Middle frontal gyrus (tissue), 1 donor: ENCODE data around the gene GPN1.
"Not testable (repeated sequence)": the region's sequence is repeated elsewhere in the genome, so short reads cannot be mapped to it uniquely, and the experiment has no call there.

ENCODE experiments used
- DNase-seq: peaks from one replicate; pipeline ENCODE4 v3.0.0-alpha.2; 2015; ENCODE audit warnings: low spot score; ENCODE audit errors: extremely low spot score

Gene GPN1

DNA sequence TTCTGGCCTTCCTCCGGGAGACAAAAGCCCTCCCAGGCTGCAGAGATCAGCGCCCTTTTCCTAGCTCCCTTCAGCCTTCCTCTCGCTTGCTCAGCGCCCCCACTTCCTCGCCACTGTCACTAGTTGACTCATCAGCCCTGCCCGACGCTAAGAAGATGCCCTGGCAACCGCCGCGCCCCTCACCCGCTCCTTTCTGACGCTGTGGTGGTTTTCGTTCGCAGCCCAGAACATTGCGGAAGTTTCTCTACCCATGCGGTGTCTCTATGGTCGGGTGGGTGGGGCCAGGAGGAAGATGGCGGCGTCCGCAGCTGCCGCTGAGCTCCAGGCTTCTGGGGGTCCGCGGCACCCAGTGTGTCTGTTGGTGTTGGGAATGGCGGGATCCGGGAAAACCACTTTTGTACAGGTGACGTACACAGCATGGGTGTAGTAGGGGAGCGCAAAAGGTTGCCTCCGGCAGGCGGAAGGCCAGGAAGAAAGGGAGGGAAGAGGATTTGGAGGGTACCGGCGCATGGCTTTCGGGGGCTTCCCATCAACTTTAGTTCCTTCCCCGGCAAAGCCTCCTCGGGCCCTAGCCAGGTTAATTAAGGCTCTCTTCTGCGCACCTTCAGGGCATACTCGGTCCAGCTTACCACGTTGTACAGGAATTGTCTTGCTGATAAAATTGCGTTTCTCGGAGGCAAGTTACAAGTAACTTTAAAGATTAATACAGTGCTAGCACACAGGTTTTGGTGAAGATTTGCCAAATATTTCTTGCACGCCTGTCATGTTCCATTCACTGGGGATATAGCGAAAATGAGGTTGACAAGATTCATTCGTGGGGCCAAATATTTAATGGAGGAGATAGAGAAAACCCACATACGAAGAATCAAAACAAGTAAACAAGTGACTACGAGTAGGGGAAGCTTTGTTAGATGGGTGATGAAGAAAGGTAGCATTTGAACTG is at the start of gene GPN1, which contains the start of gene CCDC121:
Gene GPN1 (plus strand): TSS at position 284 of the 943 bp plus-strand sequence. CDS start 9 bp downstream, at position 293.
Gene CCDC121 (minus strand): TSS at position 246 of the 943 bp plus-strand sequence. CDS start 1,213 bp downstream, outside the sequence.
- peak; percentile 71 for DNase-seq

DNA sequence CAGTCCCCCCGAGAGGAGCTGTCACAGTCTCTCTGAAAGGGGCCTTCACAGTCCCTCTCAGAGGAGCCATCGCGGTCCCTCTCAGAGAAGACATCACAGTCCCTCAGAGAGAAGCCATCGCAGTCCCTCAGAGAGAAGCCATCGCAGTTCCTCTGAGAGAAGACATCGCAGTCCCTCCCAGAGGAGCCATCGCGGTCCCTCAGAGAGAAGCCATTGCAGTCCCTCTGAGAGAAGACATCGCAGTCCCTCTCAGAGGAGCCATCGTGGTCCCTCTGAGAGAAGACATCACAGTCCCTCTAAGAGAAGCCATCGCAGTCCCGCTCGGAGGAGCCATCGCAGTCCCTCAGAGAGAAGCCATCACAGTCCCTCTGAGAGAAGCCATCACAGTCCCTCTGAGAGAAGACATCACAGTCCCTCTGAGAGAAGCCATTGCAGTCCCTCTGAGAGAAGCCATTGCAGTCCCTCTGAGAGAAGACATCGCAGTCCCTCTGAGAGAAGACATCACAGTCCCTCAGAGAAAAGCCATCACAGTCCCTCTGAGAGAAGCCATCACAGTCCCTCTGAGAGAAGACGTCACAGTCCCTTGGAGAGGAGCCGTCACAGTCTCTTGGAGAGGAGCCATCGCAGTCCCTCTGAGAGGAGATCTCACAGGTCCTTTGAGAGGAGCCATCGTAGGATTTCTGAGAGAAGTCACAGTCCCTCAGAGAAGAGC is 47.3 kb upstream of the GPN1 start:
- no peak for DNase-seq

DNA sequence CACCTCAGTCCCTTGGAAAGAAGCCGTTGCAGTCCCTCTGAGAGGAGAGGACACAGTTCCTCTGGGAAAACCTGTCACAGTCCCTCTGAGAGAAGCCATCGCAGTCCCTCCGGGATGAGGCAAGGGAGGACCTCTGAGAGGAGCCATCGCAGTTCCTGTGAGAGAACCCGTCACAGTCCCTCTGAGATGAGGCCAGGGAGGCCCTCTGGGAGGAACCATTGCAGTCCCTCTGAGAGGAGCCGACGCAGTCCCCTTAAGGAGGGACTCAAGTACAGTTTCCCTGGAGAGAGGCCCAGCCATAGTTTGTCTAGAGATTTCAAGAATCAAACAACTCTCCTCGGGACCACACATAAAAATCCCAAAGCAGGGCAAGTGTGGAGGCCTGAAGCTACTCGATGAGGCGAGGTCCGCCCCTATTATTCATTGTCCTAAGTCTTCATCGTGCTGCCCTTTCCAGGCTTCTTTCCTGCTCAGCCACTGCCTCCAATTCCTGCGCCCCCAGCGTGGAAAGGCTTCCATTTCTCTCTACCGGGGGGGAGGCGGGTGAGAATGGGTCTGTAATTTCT is 46.6 kb upstream of the GPN1 start:
- no peak for DNase-seq

DNA sequence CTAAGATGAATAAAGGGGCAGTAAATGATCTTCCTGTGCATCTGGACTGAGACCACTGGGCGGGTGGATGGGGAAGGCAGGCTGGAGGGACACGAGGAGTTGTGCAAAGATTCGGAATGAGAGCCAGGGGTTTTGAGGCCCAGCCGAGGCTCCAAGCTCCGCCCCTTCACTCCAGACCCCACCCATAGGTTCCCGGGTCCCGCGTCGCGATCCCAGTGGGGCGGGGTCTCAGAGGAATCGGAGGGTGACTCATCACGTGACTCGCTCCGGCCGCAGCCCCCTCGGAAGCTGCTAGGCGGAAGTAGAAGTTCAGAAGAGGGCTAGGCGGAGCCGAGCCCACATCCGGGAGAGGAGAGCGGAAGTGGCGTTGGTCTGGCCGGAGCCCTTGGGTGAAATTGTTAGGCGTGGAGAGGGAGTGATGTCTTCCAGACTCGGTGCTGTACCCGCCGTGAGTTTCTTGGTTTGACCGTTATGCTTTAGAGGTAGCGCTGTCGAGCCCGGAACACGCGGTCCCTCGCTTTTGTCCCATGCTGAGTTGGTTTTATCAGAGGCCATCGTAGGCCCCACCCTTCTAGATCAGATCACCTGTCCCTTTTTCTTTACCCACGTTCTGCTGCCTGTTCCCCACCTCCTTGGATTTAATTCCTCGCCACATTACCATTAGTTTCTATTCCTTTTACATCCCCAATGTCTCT is 46.0 kb upstream of the GPN1 start, which contains the start of gene ZNF512:
Gene ZNF512 (plus strand): TSS at position 348 of the 695 bp plus-strand sequence. CDS start 71 bp downstream, at position 419.
- peak; percentile 72 for DNase-seq

DNA sequence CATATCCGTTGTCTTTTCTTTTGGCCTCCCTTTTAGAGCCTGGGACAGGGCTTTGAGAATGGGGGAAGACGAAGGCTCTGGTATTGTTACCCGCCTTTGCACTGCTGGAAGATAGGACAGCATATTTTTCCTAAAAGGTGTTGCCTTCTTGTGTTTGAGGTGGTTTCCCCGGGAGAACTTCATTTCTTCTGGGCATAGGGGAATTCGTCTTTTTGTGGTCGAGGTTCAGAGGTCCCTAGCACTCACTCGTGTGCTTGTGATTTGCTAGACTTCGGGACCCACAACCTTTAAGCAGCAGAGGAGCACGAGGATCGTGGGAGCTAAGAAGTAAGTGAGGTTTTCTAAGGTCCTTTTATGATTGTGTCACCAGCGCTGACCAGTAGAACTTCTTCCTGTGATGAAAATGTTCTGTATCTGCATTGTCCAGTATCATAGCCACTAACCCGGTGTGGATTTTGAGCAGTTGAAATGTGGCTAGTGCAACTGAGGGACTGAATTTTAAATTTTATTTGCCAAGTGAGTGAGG is 45.4 kb upstream of the GPN1 start:
- no peak for DNase-seq

DNA sequence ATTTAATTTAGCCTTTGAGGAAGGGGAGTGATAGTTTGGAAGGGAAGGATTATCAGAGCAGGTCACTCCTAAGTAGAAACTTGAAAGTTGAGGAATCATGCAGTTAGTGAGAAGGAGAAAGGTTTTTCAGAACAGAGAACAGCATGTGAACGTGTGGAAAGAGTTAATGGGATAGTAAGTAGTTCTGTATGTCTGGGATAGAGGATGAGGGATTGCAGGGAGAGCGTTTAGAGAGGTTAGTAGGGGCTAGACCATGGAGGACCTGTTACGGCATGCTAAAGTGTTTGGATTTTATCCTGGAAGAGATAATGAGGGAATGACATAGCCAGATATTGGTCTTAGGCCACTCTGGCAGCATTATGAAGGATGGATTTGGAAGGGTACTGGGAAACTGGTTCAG is 44.3 kb upstream of the GPN1 start:
- DNase-seq: no peak

DNA sequence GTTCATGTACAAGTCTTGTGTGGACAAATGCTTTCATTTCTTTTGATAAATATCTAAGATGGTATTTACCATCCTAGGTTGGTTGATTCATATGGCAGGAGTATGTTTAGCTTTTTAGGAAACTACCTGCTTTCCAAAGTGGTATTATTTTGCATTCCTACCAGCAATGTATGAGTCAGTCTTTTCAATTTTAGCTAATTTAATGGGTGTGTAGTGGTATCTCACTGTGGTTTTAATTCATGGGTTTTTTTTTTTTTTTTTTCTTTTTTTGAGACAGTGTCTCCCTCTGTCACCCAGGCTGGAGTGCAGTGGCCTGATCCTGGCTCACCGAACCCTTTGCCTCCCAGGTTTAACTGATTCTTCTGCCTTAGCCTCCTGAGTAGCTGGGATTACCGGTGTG is 41.8 kb upstream of the GPN1 start:
- no peak for DNase-seq

DNA sequence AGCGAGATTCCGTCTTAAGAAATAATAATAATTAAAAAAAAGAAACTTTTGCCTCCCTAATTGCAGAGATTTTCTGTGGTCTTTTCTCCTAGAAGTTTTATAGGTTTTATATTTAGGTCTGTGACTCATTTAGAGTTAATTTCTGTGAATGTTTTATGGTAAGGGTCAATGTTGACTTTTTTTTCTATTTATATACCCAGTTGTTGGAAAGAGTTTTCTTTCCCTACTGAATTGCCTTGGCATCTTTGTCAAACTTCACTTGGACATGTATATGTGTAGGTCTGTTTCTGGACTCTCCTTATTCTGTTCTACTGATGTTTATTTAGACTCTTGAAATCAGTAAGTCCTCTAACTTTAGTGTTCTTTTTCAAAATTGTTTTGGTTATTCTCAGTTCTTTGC is 40.5 kb upstream of the GPN1 start:
- no peak for DNase-seq

DNA sequence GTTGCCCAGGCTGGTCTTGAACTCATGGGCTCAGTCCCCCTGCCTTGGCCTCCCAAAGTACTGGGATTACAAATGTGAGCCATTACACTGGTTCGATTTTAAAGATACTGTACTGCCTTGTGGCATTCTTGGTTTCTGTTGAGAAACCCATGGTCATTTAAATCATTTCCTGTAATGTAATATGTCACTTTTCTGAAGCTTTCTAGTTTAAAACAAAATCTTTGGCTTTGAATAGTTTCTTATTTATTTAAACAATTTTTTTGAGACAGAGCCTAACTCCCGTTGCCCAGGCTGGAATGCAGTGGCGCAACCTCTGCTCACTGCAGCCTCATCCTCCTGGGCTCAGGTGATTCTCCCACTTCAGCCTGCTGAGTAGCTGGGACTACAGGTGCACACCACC is 37.1 kb upstream of the GPN1 start:
- no peak for DNase-seq

DNA sequence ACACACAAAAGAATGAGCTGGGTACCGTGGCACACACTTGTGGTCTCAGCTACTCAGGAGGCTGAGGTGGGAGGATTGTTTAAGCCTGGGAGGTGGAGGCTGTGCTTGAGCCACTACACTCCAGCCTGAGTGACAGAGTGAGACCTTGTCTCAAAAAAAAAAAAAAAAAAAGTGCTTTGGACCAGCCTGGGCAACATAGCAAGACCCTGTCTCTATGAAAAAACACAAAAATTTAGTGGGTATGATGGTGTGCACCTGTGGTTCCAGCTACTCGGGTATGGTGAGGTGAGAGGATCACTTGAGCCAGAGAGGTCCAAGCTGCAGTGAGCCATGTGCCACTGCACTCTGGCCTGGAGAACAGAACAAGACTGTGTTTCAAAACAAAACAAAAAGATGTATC is 35.6 kb upstream of the GPN1 start:
- DNase-seq: no peak

DNA sequence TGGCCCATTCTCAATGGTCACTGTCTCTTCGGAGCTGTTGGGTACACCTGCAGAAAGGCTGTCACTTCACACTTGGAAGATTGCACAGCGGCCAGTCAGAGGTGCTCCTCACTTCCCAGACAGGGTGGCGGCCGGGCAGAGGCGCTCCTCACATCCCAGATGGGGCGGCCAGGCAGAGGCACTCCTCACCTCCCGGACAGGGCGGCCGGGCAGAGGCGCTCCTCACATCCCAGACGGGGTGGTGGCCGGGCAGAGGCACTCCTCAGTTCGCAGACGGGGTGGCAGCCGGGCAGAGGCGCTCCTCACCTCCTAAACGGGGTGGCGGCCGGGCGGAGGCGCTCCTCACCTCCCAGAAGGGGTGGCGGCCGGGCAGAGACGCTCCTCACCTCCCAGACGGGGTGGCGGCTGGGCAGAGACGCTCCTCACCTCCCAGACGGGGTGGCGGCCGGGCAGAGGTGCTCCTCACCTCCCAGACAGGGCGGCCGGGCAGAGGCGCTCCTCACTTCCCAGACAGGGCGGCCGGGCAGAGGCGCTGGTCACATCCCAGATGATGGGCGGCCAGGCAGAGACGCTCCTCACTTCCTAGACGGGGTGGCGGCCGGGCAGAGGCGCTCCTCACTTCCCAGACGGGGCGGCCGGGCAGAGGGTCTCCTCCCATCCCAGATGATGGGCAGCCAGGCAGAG is 34.7 kb upstream of the GPN1 start:
- not testable (repeated sequence) for DNase-seq

DNA sequence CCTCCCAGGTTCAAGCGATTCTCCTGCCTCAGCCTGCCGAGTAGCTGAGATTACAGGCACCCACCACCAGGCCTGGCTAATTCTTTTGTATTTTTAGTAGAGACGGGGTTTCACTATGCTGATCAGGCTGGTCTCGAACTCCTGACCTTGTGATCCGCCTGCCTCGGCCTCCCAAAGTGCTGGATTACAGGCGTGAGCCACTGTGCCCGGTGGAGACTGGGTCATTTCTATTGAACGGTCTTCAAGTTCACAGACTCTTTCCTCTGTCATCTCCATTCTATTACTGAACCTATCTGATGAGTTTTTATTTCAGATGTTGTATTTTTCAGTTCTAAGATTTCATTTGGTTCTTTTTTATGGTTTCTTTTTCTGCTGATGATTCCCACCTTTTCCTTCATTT is 33.4 kb upstream of the GPN1 start:
- not testable (repeated sequence) for DNase-seq

DNA sequence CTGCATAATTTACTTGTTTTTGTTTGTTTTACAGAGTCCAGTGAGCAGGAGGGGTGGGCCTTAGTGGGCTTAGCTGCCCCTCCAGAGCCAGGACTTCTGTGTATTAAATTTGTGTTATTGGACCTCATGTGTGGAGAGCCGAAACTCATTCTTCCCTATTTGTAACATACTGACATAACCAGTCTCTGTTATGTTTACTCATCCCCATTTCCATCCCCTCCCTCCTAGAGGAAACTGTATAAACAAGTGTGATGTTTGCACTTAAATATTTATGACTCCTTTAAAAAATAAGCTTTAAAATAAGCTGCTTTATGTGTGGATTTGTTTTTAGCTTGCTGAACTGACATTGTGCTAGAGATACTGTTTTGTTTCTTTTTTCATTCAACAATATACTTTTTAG is 32.2 kb upstream of the GPN1 start:
- no peak for DNase-seq

DNA sequence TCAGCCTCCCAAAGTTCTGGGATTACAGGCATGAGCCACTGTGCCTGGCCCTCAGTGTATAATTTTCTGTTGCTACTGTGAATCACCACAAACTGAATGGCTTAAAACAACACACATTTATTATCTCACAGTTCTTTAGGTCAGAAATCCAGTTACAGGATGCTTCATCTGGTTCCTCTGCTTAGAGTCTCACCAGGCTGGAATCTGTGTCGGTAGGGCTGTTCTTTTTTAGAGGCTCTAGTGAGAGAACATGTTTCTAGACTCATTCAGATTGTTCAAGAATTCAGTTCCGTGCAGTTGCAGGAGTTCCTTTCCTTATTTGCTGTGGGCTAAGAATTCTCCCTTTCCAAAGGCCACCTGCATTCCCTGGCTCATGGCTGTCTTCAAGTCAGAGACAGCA is 22.2 kb upstream of the GPN1 start:
- DNase-seq: no peak

DNA sequence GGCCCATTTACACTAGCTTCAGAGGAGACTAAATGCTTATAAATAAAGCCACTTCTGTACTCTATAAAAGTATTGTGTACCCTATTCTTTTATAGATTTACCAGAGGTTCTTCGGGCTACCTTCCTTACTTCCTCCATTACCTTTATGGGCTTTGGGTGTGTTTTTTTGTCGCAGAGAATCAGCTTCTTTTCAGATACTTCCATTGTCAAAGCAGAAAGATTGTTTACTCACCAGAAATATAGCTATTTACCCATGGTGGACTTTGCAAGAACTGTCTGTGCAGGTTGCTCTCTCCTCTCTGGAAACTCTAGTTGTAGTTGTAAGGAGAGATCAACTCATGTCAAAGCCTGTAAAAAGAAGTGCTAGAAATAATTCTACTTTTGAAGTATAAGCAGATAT is 14.9 kb upstream of the GPN1 start:
- DNase-seq: no peak

DNA sequence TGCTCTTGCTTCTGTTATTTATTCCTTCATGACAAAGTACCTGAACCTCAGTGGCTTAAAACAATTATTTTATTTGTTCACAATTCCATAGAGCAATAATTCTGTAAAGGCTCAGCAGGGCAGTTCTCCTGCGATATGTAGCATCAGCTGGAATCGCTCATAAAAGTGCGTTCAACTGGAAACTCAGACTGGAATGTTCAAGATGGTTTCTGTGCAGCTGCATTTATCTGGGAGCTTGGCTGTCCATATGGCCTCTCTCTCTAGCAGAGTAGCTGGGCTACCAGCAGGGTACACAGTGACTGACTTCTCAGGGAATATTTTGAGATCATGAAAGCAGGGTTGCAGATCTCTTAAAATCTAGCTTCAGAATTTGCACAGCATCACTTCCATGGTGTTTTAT is 13.5 kb upstream of the GPN1 start:
- DNase-seq: no peak

DNA sequence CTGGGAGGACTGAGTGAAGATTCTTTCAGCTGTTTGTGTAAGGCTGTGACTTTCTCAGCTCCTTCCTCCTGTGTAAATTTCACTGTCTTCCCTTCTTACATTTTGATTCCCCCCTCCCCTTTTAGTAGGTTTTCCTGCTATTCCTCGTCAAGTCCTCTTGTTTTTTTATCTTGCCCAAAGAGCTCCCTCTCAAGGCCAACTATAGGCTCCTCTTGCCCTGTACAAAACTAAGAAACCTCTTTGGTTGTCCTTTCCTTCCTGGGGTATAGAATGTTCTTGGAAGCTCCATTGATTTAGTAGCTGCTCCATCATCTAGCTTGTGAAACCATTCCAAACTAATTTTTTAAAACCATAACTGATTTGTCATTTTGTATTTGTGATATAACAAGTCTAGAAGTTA is 7.3 kb upstream of the GPN1 start:
- DNase-seq: no peak

DNA sequence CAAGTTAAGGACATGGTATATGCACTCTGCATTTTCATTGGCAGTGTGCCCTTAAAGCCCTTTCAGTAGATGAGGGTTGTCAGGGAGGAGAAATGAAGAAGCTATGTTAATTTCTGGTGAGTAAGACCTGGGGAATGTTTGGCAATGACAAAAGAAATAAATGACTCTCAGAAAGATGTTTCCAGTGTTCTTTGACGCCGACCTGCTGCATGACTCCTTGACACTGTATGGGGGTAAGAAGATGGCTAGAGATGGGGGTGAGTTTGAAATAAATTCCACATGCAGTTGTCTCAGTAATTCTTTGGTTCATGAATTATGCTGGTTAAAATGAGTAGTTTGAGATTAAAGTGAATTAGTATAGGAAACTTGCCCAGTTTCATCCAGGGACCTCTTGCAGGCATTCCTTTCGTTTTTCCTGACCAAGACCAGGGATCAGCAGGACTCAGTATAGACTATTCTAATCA is 5.9 kb upstream of the GPN1 start:
- DNase-seq: no peak

DNA sequence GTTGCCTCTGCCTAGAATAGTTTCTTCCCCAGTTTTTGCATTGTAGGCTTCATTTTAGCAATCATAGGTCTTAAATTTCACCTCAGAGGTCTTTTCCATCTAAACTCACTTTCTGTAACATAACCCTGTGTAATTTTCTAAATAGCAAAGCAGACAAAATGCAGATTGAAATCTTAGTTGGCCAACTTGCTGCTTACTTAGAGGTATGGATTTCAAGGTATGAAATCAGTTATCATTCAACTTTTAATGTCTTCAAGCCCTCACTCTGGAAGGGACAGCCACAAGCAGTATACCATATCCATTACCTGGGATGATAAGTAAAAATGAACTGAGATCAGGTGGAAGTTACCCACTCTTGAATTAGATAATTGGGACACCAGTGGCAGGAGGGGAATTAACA is 3.9 kb upstream of the GPN1 start:
- DNase-seq: no peak

DNA sequence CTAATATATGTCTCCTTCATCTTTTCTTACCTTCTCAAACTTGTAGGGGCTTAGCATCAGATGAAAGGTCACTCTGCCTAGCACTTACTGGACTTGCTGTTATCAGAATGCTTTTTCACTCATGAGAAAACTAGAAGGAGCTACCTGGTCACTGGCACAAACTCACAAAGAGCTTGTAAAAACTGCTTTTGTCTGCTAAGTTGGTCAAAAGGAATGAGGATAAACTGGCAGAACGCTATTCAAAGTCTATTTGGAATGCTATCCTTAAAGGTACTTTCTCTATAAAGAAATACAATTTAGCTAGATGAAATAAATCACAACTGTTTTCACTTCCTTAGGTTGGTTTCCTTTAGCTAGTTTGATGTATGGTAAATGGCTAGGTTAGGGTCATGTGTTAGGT is 2.5 kb upstream of the GPN1 start:
- DNase-seq: not testable (repeated sequence)
